ENCODE results near the gene UVRAG.

Gene UVRAG

GRCh38 chr11:76067099-76067498 is 252.1 kb downstream of the UVRAG start:
- Histone ChIP-seq H3K36me3 (ENCODE audit: control insufficient read depth in 1 of 2, insufficient read depth in 2 of 2, low read depth in 1 of 2, low read length in 2 of 2) (peaks cover 0 to 42% of the 10 kb centered on the region in 2 experiments), H3K14ac (ENCODE audit: low read length in 2 of 2) (no peak overlapping the region), H3K4me1 (ENCODE audit: control insufficient read depth, insufficient read depth, low read depth, low read length) (peaks cover 1% of the 10 kb centered on the region), H3K4ac (ENCODE audit: low read depth in 1 of 2, low read length in 2 of 2) (no peak overlapping the region), H2AK5ac (ENCODE audit: low read length, severe bottlenecking) (no peak overlapping the region), H2BK120ac (ENCODE audit: low read depth, low read length) (no peak overlapping the region), H2BK12ac (ENCODE audit: low read length in 2 of 2) (no peak overlapping the region), H4K91ac (ENCODE audit: low read length) (no peak overlapping the region), H3K9me3 (ENCODE audit: control insufficient read depth, low read length) (no peaks in the 10 kb centered on the region), H2BK5ac (ENCODE audit: low read depth, low read length, poor library complexity, severe bottlenecking) (no peak overlapping the region), H2AFZ (ENCODE audit: low read depth, low read length) (no peak overlapping the region), H3K23ac (ENCODE audit: low read length in 2 of 2) (no peak overlapping the region), H3K4me3 (ENCODE audit: insufficient read depth in 1 of 2, low read depth in 1 of 2, low read length in 2 of 2) (no peak overlapping the region), H2BK15ac (ENCODE audit: low read depth, poor library complexity, severe bottlenecking) (no peak overlapping the region), H3K27ac (ENCODE audit: low read length, poor library complexity, severe bottlenecking) (no peak overlapping the region), H3K79me1 (replicated peaks; ENCODE audit: low read length, poor library complexity, severe bottlenecking) (no peaks in the 10 kb centered on the region), H3K4me2 (ENCODE audit: low read length, poor library complexity, severe bottlenecking) (no peak overlapping the region), H3K18ac (ENCODE audit: low read depth in 1 of 2, low read length in 2 of 2) (no peak overlapping the region), H4K8ac (ENCODE audit: low read length) (no peak overlapping the region), H3K9ac (ENCODE audit: low read length) (no peak overlapping the region), H3K27me3 (ENCODE audit: control insufficient read depth in 1 of 2, insufficient read depth in 1 of 2, low read length in 2 of 2) (no peaks in the 10 kb centered on the region)
- no peak for DNase-seq
- 98% methylated on average over 2 of the region's 2 CpGs for WGBS

DNA sequence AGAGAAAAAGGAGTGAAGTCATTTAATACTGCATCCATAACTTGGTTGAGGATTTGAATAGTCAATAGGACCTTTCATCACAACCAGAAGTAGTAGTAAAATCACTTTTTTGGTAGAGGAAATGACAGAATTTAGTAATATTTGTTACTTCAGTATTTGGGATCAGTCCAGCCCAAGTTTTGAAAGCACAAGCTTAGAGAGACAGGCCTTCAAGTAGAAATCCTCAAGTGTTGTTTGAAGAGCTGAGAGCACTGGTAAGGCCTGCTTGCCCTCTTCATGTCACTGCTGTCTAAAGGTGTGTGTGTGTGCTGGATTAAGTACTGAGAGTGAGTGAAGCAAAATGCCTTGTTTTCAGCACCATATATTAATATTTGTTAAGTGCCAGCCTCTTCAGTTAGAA is 254.0 kb downstream of the UVRAG start:
- H3K27ac ChIP-seq (ENCODE audit: low read length, poor library complexity, severe bottlenecking) = no peak overlapping the region
- no peak overlapping the region for H2BK120ac ChIP-seq (ENCODE audit: low read depth, low read length)
- H2BK15ac ChIP-seq (ENCODE audit: low read depth, poor library complexity, severe bottlenecking) = no peak overlapping the region
- no peak overlapping the region for H2AK5ac ChIP-seq (ENCODE audit: low read length, severe bottlenecking)
- no peak overlapping the region for H4K91ac ChIP-seq (ENCODE audit: low read length)
- H3K18ac ChIP-seq (ENCODE audit: low read depth in 1 of 2, low read length in 2 of 2) = no peak overlapping the region
- no peak for DNase-seq
- peaks cover 1% of the 10 kb centered on the region for H3K4me1 ChIP-seq (ENCODE audit: control insufficient read depth, insufficient read depth, low read depth, low read length)
- no peak overlapping the region for H3K14ac ChIP-seq (ENCODE audit: low read length in 2 of 2)
- H3K9me3 ChIP-seq (ENCODE audit: control insufficient read depth, low read length) = no peaks in the 10 kb centered on the region
- no peak overlapping the region for H2BK5ac ChIP-seq (ENCODE audit: low read depth, low read length, poor library complexity, severe bottlenecking)
- H2BK12ac ChIP-seq (ENCODE audit: low read length in 2 of 2) = no peak overlapping the region
- H3K9ac ChIP-seq (ENCODE audit: low read length) = no peak overlapping the region
- H3K79me1 ChIP-seq (replicated peaks; ENCODE audit: low read length, poor library complexity, severe bottlenecking) = no peaks in the 10 kb centered on the region
- no peak overlapping the region for H3K23ac ChIP-seq (ENCODE audit: low read length in 2 of 2)
- H2AFZ ChIP-seq (ENCODE audit: low read depth, low read length) = no peak overlapping the region
- no peak overlapping the region for H3K4me2 ChIP-seq (ENCODE audit: low read length, poor library complexity, severe bottlenecking)
- no peak overlapping the region for H4K8ac ChIP-seq (ENCODE audit: low read length)
- H3K36me3 ChIP-seq (ENCODE audit: control insufficient read depth in 1 of 2, insufficient read depth in 2 of 2, low read depth in 1 of 2, low read length in 2 of 2) = peaks cover 0 to 38% of the 10 kb centered on the region in 2 experiments
- H3K4ac ChIP-seq (ENCODE audit: low read depth in 1 of 2, low read length in 2 of 2) = no peak overlapping the region
- H3K27me3 ChIP-seq (ENCODE audit: control insufficient read depth in 1 of 2, insufficient read depth in 1 of 2, low read length in 2 of 2) = no peaks in the 10 kb centered on the region
- no peak overlapping the region for H3K4me3 ChIP-seq (ENCODE audit: insufficient read depth in 1 of 2, low read depth in 1 of 2, low read length in 2 of 2)

GRCh38 chr11:76071090-76071489 is 256.1 kb downstream of the UVRAG start:
- no peak overlapping the region for H2AK5ac ChIP-seq (ENCODE audit: low read length, severe bottlenecking)
- no peak overlapping the region for H2AFZ ChIP-seq (ENCODE audit: low read depth, low read length)
- H2BK120ac ChIP-seq (ENCODE audit: low read depth, low read length) = no peak overlapping the region
- H4K8ac ChIP-seq (ENCODE audit: low read length) = no peak overlapping the region
- peaks cover 1% of the 10 kb centered on the region for H3K4me1 ChIP-seq (ENCODE audit: control insufficient read depth, insufficient read depth, low read depth, low read length)
- no peak overlapping the region for H2BK12ac ChIP-seq (ENCODE audit: low read length in 2 of 2)
- H3K4me3 ChIP-seq (ENCODE audit: insufficient read depth in 1 of 2, low read depth in 1 of 2, low read length in 2 of 2) = no peak overlapping the region
- no peaks in the 10 kb centered on the region for H3K79me1 ChIP-seq (replicated peaks; ENCODE audit: low read length, poor library complexity, severe bottlenecking)
- H3K14ac ChIP-seq (ENCODE audit: low read length in 2 of 2) = no peak overlapping the region
- no peak overlapping the region for H3K9ac ChIP-seq (ENCODE audit: low read length)
- peaks cover 0 to 31% of the 10 kb centered on the region in 2 experiments for H3K36me3 ChIP-seq (ENCODE audit: control insufficient read depth in 1 of 2, insufficient read depth in 2 of 2, low read depth in 1 of 2, low read length in 2 of 2)
- DNase-seq = no peak
- H3K27me3 ChIP-seq (ENCODE audit: control insufficient read depth in 1 of 2, insufficient read depth in 1 of 2, low read length in 2 of 2) = no peaks in the 10 kb centered on the region
- no peak overlapping the region for H2BK5ac ChIP-seq (ENCODE audit: low read depth, low read length, poor library complexity, severe bottlenecking)
- H3K23ac ChIP-seq (ENCODE audit: low read length in 2 of 2) = no peak overlapping the region
- H3K9me3 ChIP-seq (ENCODE audit: control insufficient read depth, low read length) = no peaks in the 10 kb centered on the region
- H3K27ac ChIP-seq (ENCODE audit: low read length, poor library complexity, severe bottlenecking) = no peak overlapping the region
- no peak overlapping the region for H3K4me2 ChIP-seq (ENCODE audit: low read length, poor library complexity, severe bottlenecking)
- no peak overlapping the region for H3K4ac ChIP-seq (ENCODE audit: low read depth in 1 of 2, low read length in 2 of 2)
- no peak overlapping the region for H4K91ac ChIP-seq (ENCODE audit: low read length)
- H2BK15ac ChIP-seq (ENCODE audit: low read depth, poor library complexity, severe bottlenecking) = no peak overlapping the region
- no peak overlapping the region for H3K18ac ChIP-seq (ENCODE audit: low read depth in 1 of 2, low read length in 2 of 2)

- Histone ChIP-seq H3K27ac (ENCODE audit: low read length, poor library complexity, severe bottlenecking) (no peak overlapping the region), H3K36me3 (ENCODE audit: control insufficient read depth in 1 of 2, insufficient read depth in 2 of 2, low read depth in 1 of 2, low read length in 2 of 2) (peaks cover 0 to 12% of the 10 kb centered on the region in 2 experiments), H3K14ac (ENCODE audit: low read length in 2 of 2) (no peak overlapping the region), H3K9me3 (ENCODE audit: control insufficient read depth, low read length) (no peaks in the 10 kb centered on the region), H3K79me1 (replicated peaks; ENCODE audit: low read length, poor library complexity, severe bottlenecking) (no peaks in the 10 kb centered on the region), H2AFZ (ENCODE audit: low read depth, low read length) (no peak overlapping the region), H2AK5ac (ENCODE audit: low read length, severe bottlenecking) (no peak overlapping the region), H3K18ac (ENCODE audit: low read depth in 1 of 2, low read length in 2 of 2) (no peak overlapping the region), H4K8ac (ENCODE audit: low read length) (no peak overlapping the region), H3K27me3 (ENCODE audit: control insufficient read depth in 1 of 2, insufficient read depth in 1 of 2, low read length in 2 of 2) (no peaks in the 10 kb centered on the region), H4K91ac (ENCODE audit: low read length) (no peak overlapping the region), H2BK15ac (ENCODE audit: low read depth, poor library complexity, severe bottlenecking) (no peak overlapping the region), H3K4ac (ENCODE audit: low read depth in 1 of 2, low read length in 2 of 2) (no peak overlapping the region), H3K9ac (ENCODE audit: low read length) (peak overlapping the region; percentile 86), H3K4me3 (ENCODE audit: insufficient read depth in 1 of 2, low read depth in 1 of 2, low read length in 2 of 2) (peak overlapping the region in 1 of 2 experiments; percentile 61), H2BK120ac (ENCODE audit: low read depth, low read length) (no peak overlapping the region), H3K4me1 (ENCODE audit: control insufficient read depth, insufficient read depth, low read depth, low read length) (peaks cover 2% of the 10 kb centered on the region), H2BK5ac (ENCODE audit: low read depth, low read length, poor library complexity, severe bottlenecking) (no peak overlapping the region), H2BK12ac (ENCODE audit: low read length in 2 of 2) (no peak overlapping the region), H3K4me2 (ENCODE audit: low read length, poor library complexity, severe bottlenecking) (no peak overlapping the region), H3K23ac (ENCODE audit: low read length in 2 of 2) (no peak overlapping the region)
- peak; percentile 11 for DNase-seq
- 100% methylated on average over 1 of the region's 1 CpG for WGBS
These were observed 258.7 kb downstream of the UVRAG start for GRCh38 chr11:76073724-76074123.

All from mesenchymal stem cell (in vitro differentiated cells and primary cell).